ENCODE data around the gene NAAA.
"Not testable (repeated sequence)": the region's sequence is repeated elsewhere in the genome, so short reads cannot be mapped to it uniquely, and the experiment has no call there.

Gene NAAA

GRCh38 chr4:75916091-75916661 lies 24.6 kb downstream of the NAAA start:
- DNase-seq: no peak

GRCh38 chr4:75912968-75913367 lies 27.8 kb downstream of the NAAA start:
- no peak for DNase-seq

GRCh38 chr4:75910831-75911230 lies 30.0 kb downstream of the NAAA start:
- DNase-seq: not testable (repeated sequence)

GRCh38 chr4:75909405-75909804 lies 31.4 kb downstream of the NAAA start:
- DNase-seq: no peak

GRCh38 chr4:75908555-75908954 lies 32.3 kb downstream of the NAAA start:
- no peak for DNase-seq

- no peak for DNase-seq
These were observed 32.8 kb downstream of the NAAA start for GRCh38 chr4:75907966-75908365.

- no peak for DNase-seq
These were observed 36.7 kb downstream of the NAAA start for GRCh38 chr4:75904076-75904475.

GRCh38 chr4:75902352-75902751 lies 38.5 kb downstream of the NAAA start, which contains the start of gene PPEF2:
Gene PPEF2 (minus strand): TSS chr4:75902452. CDS start chr4:75896325, 6,127 bp downstream.
- no peak for DNase-seq

GRCh38 chr4:75898536-75898935 lies 42.3 kb downstream of the NAAA start:
- no peak for DNase-seq

- DNase-seq: no peak
These were observed 45.0 kb downstream of the NAAA start for GRCh38 chr4:75895744-75896314.

GRCh38 chr4:75892508-75892907 lies 48.3 kb downstream of the NAAA start:
- DNase-seq: no peak

- DNase-seq: no peak
These were observed 49.2 kb downstream of the NAAA start for GRCh38 chr4:75891611-75892010.

- DNase-seq: no peak
These were observed 51.1 kb downstream of the NAAA start for GRCh38 chr4:75889537-75890199.

GRCh38 chr4:75886104-75886503 lies 54.7 kb downstream of the NAAA start:
- DNase-seq: no peak

- no peak for DNase-seq
These were observed 59.3 kb downstream of the NAAA start for GRCh38 chr4:75881476-75881875.

- no peak for DNase-seq
These were observed 60.5 kb downstream of the NAAA start for GRCh38 chr4:75880278-75880677.

- no peak for DNase-seq
These were observed 62.5 kb downstream of the NAAA start for GRCh38 chr4:75878246-75878756.

- DNase-seq: no peak
These were observed 64.6 kb downstream of the NAAA start for GRCh38 chr4:75876218-75876617.

- DNase-seq: no peak
These were observed 71.7 kb downstream of the NAAA start for GRCh38 chr4:75869100-75869499.

- DNase-seq: no peak
These were observed 73.7 kb downstream of the NAAA start for GRCh38 chr4:75867130-75867529.

All from NCI-H2081 treated with DMSO at 0.1 percent for 48 hours (cell line).